ES-I3 (cell line): Measurements from ENCODE around the gene BCAP31.
A peak's percentile ranks its signal among the peaks of the same experiment; 100 is the strongest.
"Not testable (repeated sequence)": the region's sequence is repeated elsewhere in the genome, so short reads cannot be mapped to it uniquely, and the experiment has no call there.

ENCODE experiments used
- H3K36me3 ChIP-seq: 2 replicates; pipeline ENCODE4 v1.6.1; 2013; ENCODE audit warnings: mild to moderate bottlenecking, low read length, control low read depth, moderate library complexity; ENCODE audit not compliant: insufficient read depth
- H3K4me1 ChIP-seq: 2 replicates; pipeline ENCODE4 v1.6.1; 2013; ENCODE audit warnings: mild to moderate bottlenecking, control low read depth, low read length; ENCODE audit not compliant: insufficient read depth
- H3K9ac ChIP-seq: 2 replicates; pipeline ENCODE4 v1.6.1; 2013; ENCODE audit warnings: low read depth, mild to moderate bottlenecking, low read length, moderate library complexity
- H3K9me3 ChIP-seq: 2 replicates; pipeline ENCODE4 v1.6.1; 2013; ENCODE audit warnings: mild to moderate bottlenecking, low read length, moderate library complexity; ENCODE audit not compliant: control insufficient read depth, insufficient read depth

The BCAP31 gene

GRCh38 chrX:153744210-153745066, 20.3 kb upstream of the BCAP31 start:
- peak overlapping the region; percentile 62; the same call in 1 of the 2 replicates for H3K9ac ChIP-seq
- H3K9me3 ChIP-seq = no peaks in the 10 kb centered on the region
- peaks cover 4% of the 10 kb centered on the region; the same call in 1 of the 2 replicates for H3K4me1 ChIP-seq
- H3K36me3 ChIP-seq = no peaks in the 10 kb centered on the region

GRCh38 chrX:153743468-153744209, 19.5 kb upstream of the BCAP31 start:
- not testable (repeated sequence) for H3K9me3 ChIP-seq, H3K4me1 ChIP-seq, H3K36me3 ChIP-seq
- peak overlapping the region; percentile 62; the same call in 1 of the 2 replicates for H3K9ac ChIP-seq

GRCh38 chrX:153742796-153743467, 18.7 kb upstream of the BCAP31 start:
- peak overlapping the region; percentile 15; the same call in 1 of the 2 replicates for H3K9ac ChIP-seq
- not testable (repeated sequence) for H3K9me3 ChIP-seq, H3K4me1 ChIP-seq, H3K36me3 ChIP-seq

- not testable (repeated sequence) for H3K9me3 ChIP-seq, H3K36me3 ChIP-seq, H3K4me1 ChIP-seq, H3K9ac ChIP-seq
Observed at GRCh38 chrX:153742111-153742510, 17.9 kb upstream of the BCAP31 start.

- Histone ChIP-seq H3K9me3 (no peaks in the 10 kb centered on the region), H3K4me1 (peaks cover 4% of the 10 kb centered on the region; the same call in 1 of the 2 replicates), H3K9ac (no peak overlapping the region), H3K36me3 (peaks cover 3% of the 10 kb centered on the region; the same call in 1 of the 2 replicates)
Observed at GRCh38 chrX:153741446-153741845, 17.3 kb upstream of the BCAP31 start.

GRCh38 chrX:153740631-153741222, 16.5 kb upstream of the BCAP31 start:
- H3K9me3 ChIP-seq = no peaks in the 10 kb centered on the region
- H3K36me3 ChIP-seq = peaks cover 3% of the 10 kb centered on the region; the same call in 1 of the 2 replicates
- peaks cover 6% of the 10 kb centered on the region for H3K4me1 ChIP-seq
- H3K9ac ChIP-seq = no peak overlapping the region

GRCh38 chrX:153739754-153740486, 15.7 kb upstream of the BCAP31 start:
- Histone ChIP-seq H3K36me3 (peaks cover 3% of the 10 kb centered on the region; the same call in 1 of the 2 replicates), H3K9me3 (no peaks in the 10 kb centered on the region), H3K4me1 (peaks cover 9% of the 10 kb centered on the region), H3K9ac (no peak overlapping the region)

- Histone ChIP-seq H3K4me1 (peaks cover 7% of the 10 kb centered on the region), H3K36me3 (peaks cover 3% of the 10 kb centered on the region; the same call in 1 of the 2 replicates), H3K9ac (no peak overlapping the region), H3K9me3 (no peaks in the 10 kb centered on the region)
Observed at GRCh38 chrX:153738056-153738605, 13.9 kb upstream of the BCAP31 start.

GRCh38 chrX:153736871-153737441, 12.8 kb upstream of the BCAP31 start:
- Histone ChIP-seq H3K36me3 (peaks cover 3% of the 10 kb centered on the region; the same call in 1 of the 2 replicates), H3K9me3 (peaks cover 2% of the 10 kb centered on the region; the same call in 1 of the 2 replicates), H3K9ac (no peak overlapping the region), H3K4me1 (peaks cover 5% of the 10 kb centered on the region)

GRCh38 chrX:153736071-153736820, 12.1 kb upstream of the BCAP31 start:
- Histone ChIP-seq H3K9me3 (peaks cover 4% of the 10 kb centered on the region; the same call in 1 of the 2 replicates), H3K4me1 (peaks cover 5% of the 10 kb centered on the region), H3K36me3 (peaks cover 7% of the 10 kb centered on the region; the same call in 1 of the 2 replicates), H3K9ac (no peak overlapping the region)

GRCh38 chrX:153735274-153735673, 11.1 kb upstream of the BCAP31 start:
- peaks cover 4% of the 10 kb centered on the region; the same call in 1 of the 2 replicates for H3K9me3 ChIP-seq
- no peak overlapping the region for H3K9ac ChIP-seq
- H3K4me1 ChIP-seq = peaks cover 5% of the 10 kb centered on the region
- H3K36me3 ChIP-seq = peaks cover 7% of the 10 kb centered on the region; the same call in 1 of the 2 replicates

GRCh38 chrX:153734871-153735270, 10.7 kb upstream of the BCAP31 start:
- Histone ChIP-seq H3K9ac (no peak overlapping the region), H3K4me1 (peaks cover 5% of the 10 kb centered on the region), H3K9me3 (peaks cover 4% of the 10 kb centered on the region; the same call in 1 of the 2 replicates), H3K36me3 (peaks cover 7% of the 10 kb centered on the region; the same call in 1 of the 2 replicates)
